Mammary epithelial cell (primary cell): ENCODE results near the gene MCF2L.

Source experiments
- EZH2 ChIP-seq: IDR thresholded peaks from 2 replicates; pipeline ENCODE4 v1.6.1; 2012; ENCODE audit warnings: low read length, inconsistent platforms, borderline replicate concordance
- TF ChIP-seq, protein P1 (sequence below), 2 donors: IDR thresholded peaks in 1 of 2; conservative IDR thresholded peaks in 1 of 2; 2 replicates each; pipeline ENCODE4 v1.5.1; 2011 to 2012; ENCODE audit warnings: inconsistent platforms in 2 of 2, low read length in 2 of 2, mild to moderate bottlenecking in 2 of 2, control low read depth in 1 of 2, low read depth in 1 of 2; ENCODE audit not compliant: insufficient read depth in 1 of 2; ENCODE audit errors: extremely low read depth in 1 of 2

- no peak for TF ChIP-seq EZH2
- TF ChIP-seq, protein P1, sequence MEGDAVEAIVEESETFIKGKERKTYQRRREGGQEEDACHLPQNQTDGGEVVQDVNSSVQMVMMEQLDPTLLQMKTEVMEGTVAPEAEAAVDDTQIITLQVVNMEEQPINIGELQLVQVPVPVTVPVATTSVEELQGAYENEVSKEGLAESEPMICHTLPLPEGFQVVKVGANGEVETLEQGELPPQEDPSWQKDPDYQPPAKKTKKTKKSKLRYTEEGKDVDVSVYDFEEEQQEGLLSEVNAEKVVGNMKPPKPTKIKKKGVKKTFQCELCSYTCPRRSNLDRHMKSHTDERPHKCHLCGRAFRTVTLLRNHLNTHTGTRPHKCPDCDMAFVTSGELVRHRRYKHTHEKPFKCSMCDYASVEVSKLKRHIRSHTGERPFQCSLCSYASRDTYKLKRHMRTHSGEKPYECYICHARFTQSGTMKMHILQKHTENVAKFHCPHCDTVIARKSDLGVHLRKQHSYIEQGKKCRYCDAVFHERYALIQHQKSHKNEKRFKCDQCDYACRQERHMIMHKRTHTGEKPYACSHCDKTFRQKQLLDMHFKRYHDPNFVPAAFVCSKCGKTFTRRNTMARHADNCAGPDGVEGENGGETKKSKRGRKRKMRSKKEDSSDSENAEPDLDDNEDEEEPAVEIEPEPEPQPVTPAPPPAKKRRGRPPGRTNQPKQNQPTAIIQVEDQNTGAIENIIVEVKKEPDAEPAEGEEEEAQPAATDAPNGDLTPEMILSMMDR (conservative IDR thresholded peaks at IDR 0.05 in 1 of 2, IDR thresholded peaks at IDR 0.05 in 1 of 2; ENCODE audit: extremely low read depth in 1 of 2, insufficient read depth in 1 of 2, low read depth in 1 of 2, low read length in 2 of 2): no peak
Measured at GRCh38 chr13:112955271-112955937, 13.6 kb upstream of the MCF2L start.
